GM18507 (cell line): ENCODE measurements around the gene SEC31B.

Experiments
- DNase-seq: peaks from one replicate; pipeline ENCODE4 v3.0.0; 2011; ENCODE audit warnings: low read depth; ENCODE audit not compliant: insufficient read length; ENCODE audit errors: extremely low spot score
- FAIRE-seq: peaks from 2 replicates; lab custom pipeline; 2011; peaks lifted over from hg19 to GRCh38; lab: Jason Lieb, UNC

SEC31B gene

GRCh38 chr10:100505164-100505563 is 14.5 kb downstream of the SEC31B start:
- FAIRE-seq: no peak
- no peak for DNase-seq

- DNase-seq (no peak), FAIRE-seq (peak; percentile 5)
Measured at GRCh38 chr10:100504096-100504495, 15.6 kb downstream of the SEC31B start.

GRCh38 chr10:100502926-100503494 is 16.7 kb downstream of the SEC31B start:
- DNase-seq (no peak), FAIRE-seq (no peak)

- DNase-seq: no peak
- FAIRE-seq: no peak
Measured at GRCh38 chr10:100501423-100501822, 18.2 kb downstream of the SEC31B start.

GRCh38 chr10:100498059-100498458 is 21.6 kb downstream of the SEC31B start:
- DNase-seq: no peak
- no peak for FAIRE-seq

GRCh38 chr10:100496567-100496966 is 23.1 kb downstream of the SEC31B start:
- DNase-seq (no peak), FAIRE-seq (no peak)

- DNase-seq (no peak), FAIRE-seq (no peak)
Measured at GRCh38 chr10:100490531-100490930, 29.1 kb downstream of the SEC31B start.

GRCh38 chr10:100489396-100489795 is 30.3 kb downstream of the SEC31B start:
- FAIRE-seq (no peak), DNase-seq (no peak)

GRCh38 chr10:100487529-100487928 is 32.1 kb downstream of the SEC31B start:
- FAIRE-seq: no peak
- no peak for DNase-seq

GRCh38 chr10:100485801-100486495 is 33.7 kb downstream of the SEC31B start:
- no peak for DNase-seq
- no peak for FAIRE-seq

- FAIRE-seq: no peak
- DNase-seq: no peak
Measured at GRCh38 chr10:100485366-100485765, 34.3 kb downstream of the SEC31B start.

- DNase-seq: no peak
- FAIRE-seq: no peak
Measured at GRCh38 chr10:100483876-100484666, 35.6 kb downstream of the SEC31B start.

GRCh38 chr10:100482834-100483185 is 36.9 kb downstream of the SEC31B start:
- no peak for DNase-seq
- no peak for FAIRE-seq

- FAIRE-seq (peak; percentile 41), DNase-seq (peak; percentile 33)
Measured at GRCh38 chr10:100482181-100482833, 37.4 kb downstream of the SEC31B start.

- peak; percentile 74 for DNase-seq
- peak; percentile 95 for FAIRE-seq
Measured at GRCh38 chr10:100481462-100482081, 38.1 kb downstream of the SEC31B start.

- FAIRE-seq: no peak
- no peak for DNase-seq
Measured at GRCh38 chr10:100480002-100480401, 39.7 kb downstream of the SEC31B start.

- no peak for DNase-seq
- FAIRE-seq: no peak
Measured at GRCh38 chr10:100479037-100479436, 40.6 kb downstream of the SEC31B start.

GRCh38 chr10:100477970-100478369 is 41.7 kb downstream of the SEC31B start:
- FAIRE-seq: no peak
- no peak for DNase-seq

- FAIRE-seq (no peak), DNase-seq (no peak)
Measured at GRCh38 chr10:100470367-100470766, 49.3 kb downstream of the SEC31B start.

- FAIRE-seq: no peak
- DNase-seq: no peak
Measured at GRCh38 chr10:100469756-100470155, 49.9 kb downstream of the SEC31B start.
